HEK293T (cell line): ENCODE data around the gene ACVR1B.

Experiments
- CTCF ChIA-PET: fragments of 350-600 bp; formaldehyde crosslinking; extraction: SDS; loops from one replicate; lab custom pipeline; 2021; ENCODE audit warnings: antibody characterized with exemption, inconsistent platforms; lab: Yijun Ruan, JAX
- POLR2A ChIA-PET: fragments of 350-600 bp; formaldehyde crosslinking; extraction: SDS; loops from one replicate; lab custom pipeline; 2020; ENCODE audit warnings: antibody characterized with exemption, inconsistent platforms; lab: Yijun Ruan, JAX
- DNase-seq: peaks from one replicate; pipeline ENCODE4 v3.0.0; 2012; ENCODE audit warnings: mixed read lengths; ENCODE audit errors: extremely low spot score
- ARNT ChIP-seq: fragments of 450-650 bp; IDR thresholded peaks from 2 replicates; pipeline ENCODE4 v1.6.1; 2017; ENCODE audit warnings: mild to moderate bottlenecking
- BHLHE40 ChIP-seq: fragments of 450-650 bp; IDR thresholded peaks from 2 replicates; pipeline ENCODE4 v1.6.1; 2016; ENCODE audit warnings: mild to moderate bottlenecking, moderate library complexity, borderline replicate concordance
- CTBP1 ChIP-seq: fragments of 450-650 bp; IDR thresholded peaks from 2 replicates; pipeline ENCODE4 v1.6.1; 2016; ENCODE audit warnings: borderline replicate concordance
- ELF4 ChIP-seq: fragments of 450-650 bp; IDR thresholded peaks from 2 replicates; pipeline ENCODE4 v1.6.1; 2017; ENCODE audit warnings: antibody characterized with exemption
- FOXA1 ChIP-seq: fragments of 450-650 bp; IDR thresholded peaks from 2 replicates; pipeline ENCODE4 v1.6.1; 2016; ENCODE audit warnings: mild to moderate bottlenecking
- FOXK2 ChIP-seq: fragments of 450-650 bp; IDR thresholded peaks from 2 replicates; pipeline ENCODE4 v1.6.1; 2016; ENCODE audit warnings: mild to moderate bottlenecking
- FOXM1 ChIP-seq: fragments of 450-650 bp; IDR thresholded peaks from 2 replicates; pipeline ENCODE4 v1.6.1; 2017; ENCODE audit warnings: mild to moderate bottlenecking, borderline replicate concordance
- HDGF ChIP-seq: fragments of 450-650 bp; IDR thresholded peaks from 2 replicates; pipeline ENCODE4 v1.6.1; 2017; ENCODE audit warnings: antibody characterized with exemption, borderline replicate concordance
- L3MBTL2 ChIP-seq: fragments of 450-650 bp; conservative IDR thresholded peaks from 2 replicates; pipeline ENCODE4 v1.6.1; 2016; ENCODE audit warnings: mild to moderate bottlenecking
- LEF1 ChIP-seq: fragments of 450-650 bp; IDR thresholded peaks from 2 replicates; pipeline ENCODE4 v1.6.1; 2017; ENCODE audit warnings: mild to moderate bottlenecking, borderline replicate concordance
- NFRKB ChIP-seq: fragments of 450-650 bp; IDR thresholded peaks from 2 replicates; pipeline ENCODE4 v1.6.1; 2016; ENCODE audit warnings: mild to moderate bottlenecking, moderate library complexity
- SP1 ChIP-seq: fragments of 450-650 bp; IDR thresholded peaks from 2 replicates; pipeline ENCODE4 v1.6.1; 2017
- SUZ12 ChIP-seq: fragments of 450-650 bp; IDR thresholded peaks from 2 replicates; pipeline ENCODE4 v1.6.1; 2016; ENCODE audit warnings: mild to moderate bottlenecking
- TARDBP ChIP-seq: fragments of 450-650 bp; IDR thresholded peaks from 2 replicates; pipeline ENCODE4 v1.6.1; 2016
- ZNF384 ChIP-seq: fragments of 450-650 bp; IDR thresholded peaks from 2 replicates; pipeline ENCODE4 v1.6.1; 2016
- TF ChIP-seq, protein P1 (sequence below): fragments of 450-650 bp; IDR thresholded peaks from 2 replicates; pipeline ENCODE4 v1.6.1; 2016

ACVR1B gene

DNA sequence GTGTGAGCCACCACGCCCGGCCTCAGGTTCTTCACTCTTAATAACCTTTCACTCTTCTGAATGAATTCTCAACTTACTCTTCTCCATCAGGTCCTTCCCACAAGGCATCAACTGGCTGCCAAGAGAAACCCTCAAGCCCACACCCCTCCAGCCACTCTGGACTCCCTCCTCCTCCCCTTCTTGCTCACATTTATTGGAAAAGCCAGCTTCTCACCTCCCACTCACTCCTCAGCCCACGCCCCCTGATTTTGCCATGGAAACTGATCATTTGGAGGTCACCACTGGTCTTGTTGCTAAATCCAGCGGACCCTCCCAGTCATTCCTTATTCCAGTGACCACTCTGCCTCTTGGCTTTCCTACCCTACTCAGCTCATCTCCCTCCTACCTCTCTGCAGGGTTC, 17.4 kb upstream of the ACVR1B start:
- POLR2A ChIA-PET, result interaction anchor here (0.8 kb wide), 1 partner anchor 16 kb away, joined by 3 read pairs; no protein-coding TSS in a partner anchor
- CTCF ChIA-PET, result interaction anchor here (1.0 to 1.3 kb wide), 2 partner anchors 8 to 11 kb away, joined by 3 to 9 read pairs; no protein-coding TSS in a partner anchor

DNA sequence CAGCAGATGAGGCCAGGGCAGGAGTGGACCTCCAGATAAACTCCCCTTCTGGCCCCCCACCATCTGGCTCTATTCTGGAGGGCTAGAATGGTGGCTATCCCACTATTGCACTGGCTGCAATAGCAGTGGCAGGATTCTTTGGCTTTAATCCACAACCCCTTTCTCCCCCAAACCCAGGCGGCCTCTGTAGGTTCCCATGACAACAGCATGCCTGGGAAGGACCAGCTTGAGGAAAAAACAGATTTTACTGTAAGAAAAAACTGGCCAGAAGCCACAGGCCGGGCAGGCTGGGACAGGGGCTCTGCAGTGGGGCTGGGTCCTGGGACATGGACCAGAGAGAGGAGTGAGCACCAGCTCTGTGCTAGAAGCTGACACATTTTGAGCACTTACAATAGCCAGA, 13.6 kb upstream of the ACVR1B start:
- TF ChIP-seq, protein P1, sequence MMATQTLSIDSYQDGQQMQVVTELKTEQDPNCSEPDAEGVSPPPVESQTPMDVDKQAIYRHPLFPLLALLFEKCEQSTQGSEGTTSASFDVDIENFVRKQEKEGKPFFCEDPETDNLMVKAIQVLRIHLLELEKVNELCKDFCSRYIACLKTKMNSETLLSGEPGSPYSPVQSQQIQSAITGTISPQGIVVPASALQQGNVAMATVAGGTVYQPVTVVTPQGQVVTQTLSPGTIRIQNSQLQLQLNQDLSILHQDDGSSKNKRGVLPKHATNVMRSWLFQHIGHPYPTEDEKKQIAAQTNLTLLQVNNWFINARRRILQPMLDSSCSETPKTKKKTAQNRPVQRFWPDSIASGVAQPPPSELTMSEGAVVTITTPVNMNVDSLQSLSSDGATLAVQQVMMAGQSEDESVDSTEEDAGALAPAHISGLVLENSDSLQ, result no peak
- TF ChIP-seq FOXK2, result no peak
- TF ChIP-seq ARNT, result no peak
- TF ChIP-seq HDGF, result no peak
- CTCF ChIA-PET, result no interaction called here
- POLR2A ChIA-PET, result no interaction called here
- DNase-seq, result no peak

More for the DNA sequence above, 17.4 kb upstream of the ACVR1B start:
- DNase-seq, result no peak
- no peak for TF ChIP-seq L3MBTL2
- TF ChIP-seq ELF4, result no peak
- TF ChIP-seq CTBP1, result no peak
- no peak for TF ChIP-seq HDGF
- no peak for TF ChIP-seq FOXA1
- no peak for TF ChIP-seq ARNT
- no peak for TF ChIP-seq FOXK2
- no peak for TF ChIP-seq BHLHE40
- TF ChIP-seq LEF1, result no peak

- DNase-seq, result no peak
- POLR2A ChIA-PET, result no interaction called here
- no peak for TF ChIP-seq ELF4
- TF ChIP-seq L3MBTL2, result no peak
- TF ChIP-seq, protein P1, result no peak
- no peak for TF ChIP-seq BHLHE40
- no peak for TF ChIP-seq LEF1
- TF ChIP-seq HDGF, result no peak
- TF ChIP-seq SUZ12, result no peak
- no peak for TF ChIP-seq ARNT
- no peak for TF ChIP-seq CTBP1
- no peak for TF ChIP-seq TARDBP
- TF ChIP-seq ZNF384, result no peak
- no peak for TF ChIP-seq FOXM1
- no peak for TF ChIP-seq FOXK2
- TF ChIP-seq FOXA1, result no peak
- no peak for TF ChIP-seq SP1
- TF ChIP-seq NFRKB, result no peak
- CTCF ChIA-PET, result interaction anchor here (0.7 kb wide), 1 partner anchor 32 kb away, joined by 4 read pairs; no protein-coding TSS in a partner anchor
Observed at GRCh38 chr12:51938726-51939125, 12.8 kb upstream of the ACVR1B start.

- ChIA-PET CTCF (no interaction called here), POLR2A (no interaction called here)
- DNase-seq, result no peak
- TF ChIP-seq ARNT, result no peak
- no peak for TF ChIP-seq FOXM1
- no peak for TF ChIP-seq HDGF
- TF ChIP-seq LEF1, result no peak
- TF ChIP-seq NFRKB, result no peak
- no peak for TF ChIP-seq L3MBTL2
- no peak for TF ChIP-seq CTBP1
- TF ChIP-seq ZNF384, result no peak
- no peak for TF ChIP-seq FOXK2
- TF ChIP-seq SP1, result no peak
- TF ChIP-seq, protein P1, result no peak
- TF ChIP-seq SUZ12, result no peak
- TF ChIP-seq FOXA1, result no peak
Observed at GRCh38 chr12:51941011-51941581, 10.4 kb upstream of the ACVR1B start.

GRCh38 chr12:51941604-51942003, 9.9 kb upstream of the ACVR1B start:
- no peak for DNase-seq
- ChIA-PET CTCF (no interaction called here), POLR2A (no interaction called here)
- TF ChIP-seq ELF4, result no peak
- TF ChIP-seq TARDBP, result no peak
- no peak for TF ChIP-seq ARNT
- no peak for TF ChIP-seq HDGF
- TF ChIP-seq, protein P1, result no peak
- no peak for TF ChIP-seq CTBP1
- TF ChIP-seq LEF1, result no peak
- no peak for TF ChIP-seq NFRKB
- no peak for TF ChIP-seq SUZ12
- TF ChIP-seq ZNF384, result no peak
- no peak for TF ChIP-seq FOXK2
- no peak for TF ChIP-seq L3MBTL2
- TF ChIP-seq FOXA1, result no peak
- no peak for TF ChIP-seq FOXM1

GRCh38 chr12:51942056-51942455, 9.4 kb upstream of the ACVR1B start:
- ChIA-PET POLR2A (no interaction called here), CTCF (no interaction called here)
- no peak for DNase-seq
- no peak for TF ChIP-seq CTBP1
- no peak for TF ChIP-seq TARDBP
- no peak for TF ChIP-seq FOXM1
- TF ChIP-seq NFRKB, result no peak
- no peak for TF ChIP-seq ELF4
- no peak for TF ChIP-seq ARNT
- no peak for TF ChIP-seq FOXK2
- no peak for TF ChIP-seq HDGF
- TF ChIP-seq L3MBTL2, result no peak
- TF ChIP-seq BHLHE40, result no peak
- TF ChIP-seq LEF1, result no peak
- TF ChIP-seq SP1, result no peak
- no peak for TF ChIP-seq ZNF384
- TF ChIP-seq FOXA1, result no peak
